Glutamatergic neuron (in vitro differentiated cells): Measurements from ENCODE around the gene GARNL3. TPM values are rescaled to one million over a fixed set of nuclear protein-coding genes. Genes with fewer than 3 reads are reported as not detected.

Experiments
- DNase-seq: peaks from one replicate; pipeline ENCODE4 v3.0.0; 2022
- H3K27ac Mint-ChIP-seq: one replicate; pipeline ENCODE4 v1.8.0; 2020; ENCODE audit warnings: mild to moderate bottlenecking, mixed read lengths, inconsistent platforms; ENCODE audit not compliant: unreplicated experiment
- H3K27me3 Mint-ChIP-seq: one replicate; pipeline ENCODE4 v1.8.0; 2020; ENCODE audit warnings: mild to moderate bottlenecking, moderate library complexity, mixed read lengths, inconsistent platforms; ENCODE audit not compliant: unreplicated experiment
- H3K36me3 Mint-ChIP-seq: one replicate; pipeline ENCODE4 v1.8.0; 2020; ENCODE audit warnings: mild to moderate bottlenecking, mixed read lengths, inconsistent platforms; ENCODE audit not compliant: unreplicated experiment
- H3K4me1 Mint-ChIP-seq: one replicate; pipeline ENCODE4 v1.8.0; 2020; ENCODE audit warnings: mild to moderate bottlenecking, low read depth, mixed read lengths, inconsistent platforms; ENCODE audit not compliant: unreplicated experiment
- H3K4me3 Mint-ChIP-seq: one replicate; pipeline ENCODE4 v1.8.0; 2020; ENCODE audit warnings: mild to moderate bottlenecking, mixed read lengths, inconsistent platforms; ENCODE audit not compliant: unreplicated experiment
- H3K9me3 Mint-ChIP-seq: one replicate; pipeline ENCODE4 v1.8.0; 2020; ENCODE audit warnings: mild to moderate bottlenecking, moderate library complexity, mixed read lengths, inconsistent platforms; ENCODE audit not compliant: unreplicated experiment
- total RNA-seq: library from RNA; stranded (reverse); fragmentation: NEBNext Ultra II Directional; extraction: Animal tissue kit (Norgen Biotek cat#: 25700); gene quantifications from one replicate; pipeline ENCODE4 v1.2.1, GENCODE V29; 2021; ENCODE audit not compliant: unreplicated experiment
- TF ChIP-seq, protein P1 (sequence below): fragments of 200-600 bp; sonication (generic); IDR thresholded peaks from one replicate; pipeline ENCODE4 v1.5.0; 2021; ENCODE audit not compliant: partially characterized antibody, unreplicated experiment

The GARNL3 gene
- total RNA-seq, 1 donor from 2014 or later = 14.7 TPM

GRCh38 chr9:127424676-127424999 is 160.1 kb downstream of the GARNL3 start:
- no peak for DNase-seq
- TF ChIP-seq, protein P1, sequence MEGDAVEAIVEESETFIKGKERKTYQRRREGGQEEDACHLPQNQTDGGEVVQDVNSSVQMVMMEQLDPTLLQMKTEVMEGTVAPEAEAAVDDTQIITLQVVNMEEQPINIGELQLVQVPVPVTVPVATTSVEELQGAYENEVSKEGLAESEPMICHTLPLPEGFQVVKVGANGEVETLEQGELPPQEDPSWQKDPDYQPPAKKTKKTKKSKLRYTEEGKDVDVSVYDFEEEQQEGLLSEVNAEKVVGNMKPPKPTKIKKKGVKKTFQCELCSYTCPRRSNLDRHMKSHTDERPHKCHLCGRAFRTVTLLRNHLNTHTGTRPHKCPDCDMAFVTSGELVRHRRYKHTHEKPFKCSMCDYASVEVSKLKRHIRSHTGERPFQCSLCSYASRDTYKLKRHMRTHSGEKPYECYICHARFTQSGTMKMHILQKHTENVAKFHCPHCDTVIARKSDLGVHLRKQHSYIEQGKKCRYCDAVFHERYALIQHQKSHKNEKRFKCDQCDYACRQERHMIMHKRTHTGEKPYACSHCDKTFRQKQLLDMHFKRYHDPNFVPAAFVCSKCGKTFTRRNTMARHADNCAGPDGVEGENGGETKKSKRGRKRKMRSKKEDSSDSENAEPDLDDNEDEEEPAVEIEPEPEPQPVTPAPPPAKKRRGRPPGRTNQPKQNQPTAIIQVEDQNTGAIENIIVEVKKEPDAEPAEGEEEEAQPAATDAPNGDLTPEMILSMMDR = no peak
- peak overlapping the region; percentile 98 for H3K4me3 Mint-ChIP-seq
- no peaks in the 10 kb centered on the region for H3K36me3 Mint-ChIP-seq
- H3K9me3 Mint-ChIP-seq = peaks cover 6% of the 10 kb centered on the region
- no peaks in the 10 kb centered on the region for H3K27me3 Mint-ChIP-seq
- peaks cover 13% of the 10 kb centered on the region for H3K4me1 Mint-ChIP-seq
- peak overlapping the region; percentile 99 for H3K27ac Mint-ChIP-seq

- peaks cover 13% of the 10 kb centered on the region for H3K4me1 Mint-ChIP-seq
- H3K27me3 Mint-ChIP-seq = no peaks in the 10 kb centered on the region
- no peak overlapping the region for H3K4me3 Mint-ChIP-seq
- H3K36me3 Mint-ChIP-seq = no peaks in the 10 kb centered on the region
- no peak for DNase-seq
- no peak overlapping the region for H3K27ac Mint-ChIP-seq
- TF ChIP-seq, protein P1 = no peak
- H3K9me3 Mint-ChIP-seq = peaks cover 6% of the 10 kb centered on the region
These were observed 162.2 kb downstream of the GARNL3 start for GRCh38 chr9:127426756-127427155.

DNA sequence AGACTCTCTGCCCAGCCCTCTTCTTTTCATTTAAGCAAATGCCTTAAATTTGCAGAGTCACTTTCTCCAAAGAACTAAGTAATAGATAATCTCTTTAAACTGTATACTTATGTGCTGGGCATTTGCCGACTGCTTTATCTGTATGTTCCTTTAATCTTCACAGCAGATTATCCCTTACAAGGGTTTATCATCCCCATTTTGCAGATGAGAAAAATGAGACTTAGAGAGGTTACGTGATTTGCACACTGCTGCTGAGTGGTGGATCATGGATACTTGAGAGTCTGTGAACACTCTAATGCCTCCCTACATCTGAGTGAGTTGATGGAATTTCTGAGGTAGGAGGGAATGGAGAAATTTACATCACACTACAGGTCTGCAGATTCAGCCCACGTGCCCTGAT is 163.8 kb downstream of the GARNL3 start:
- no peak for DNase-seq
- no peaks in the 10 kb centered on the region for H3K27me3 Mint-ChIP-seq
- H3K4me3 Mint-ChIP-seq = no peak overlapping the region
- H3K9me3 Mint-ChIP-seq = peaks cover 6% of the 10 kb centered on the region
- no peak overlapping the region for H3K27ac Mint-ChIP-seq
- peaks cover 10% of the 10 kb centered on the region for H3K4me1 Mint-ChIP-seq
- TF ChIP-seq, protein P1 = no peak
- no peaks in the 10 kb centered on the region for H3K36me3 Mint-ChIP-seq

GRCh38 chr9:127430415-127430814 is 165.8 kb downstream of the GARNL3 start:
- peaks cover 4% of the 10 kb centered on the region for H3K4me1 Mint-ChIP-seq
- no peaks in the 10 kb centered on the region for H3K27me3 Mint-ChIP-seq
- H3K36me3 Mint-ChIP-seq = peaks cover 7% of the 10 kb centered on the region
- TF ChIP-seq, protein P1 = no peak
- H3K4me3 Mint-ChIP-seq = no peak overlapping the region
- H3K27ac Mint-ChIP-seq = no peak overlapping the region
- DNase-seq = no peak
- H3K9me3 Mint-ChIP-seq = no peaks in the 10 kb centered on the region

DNA sequence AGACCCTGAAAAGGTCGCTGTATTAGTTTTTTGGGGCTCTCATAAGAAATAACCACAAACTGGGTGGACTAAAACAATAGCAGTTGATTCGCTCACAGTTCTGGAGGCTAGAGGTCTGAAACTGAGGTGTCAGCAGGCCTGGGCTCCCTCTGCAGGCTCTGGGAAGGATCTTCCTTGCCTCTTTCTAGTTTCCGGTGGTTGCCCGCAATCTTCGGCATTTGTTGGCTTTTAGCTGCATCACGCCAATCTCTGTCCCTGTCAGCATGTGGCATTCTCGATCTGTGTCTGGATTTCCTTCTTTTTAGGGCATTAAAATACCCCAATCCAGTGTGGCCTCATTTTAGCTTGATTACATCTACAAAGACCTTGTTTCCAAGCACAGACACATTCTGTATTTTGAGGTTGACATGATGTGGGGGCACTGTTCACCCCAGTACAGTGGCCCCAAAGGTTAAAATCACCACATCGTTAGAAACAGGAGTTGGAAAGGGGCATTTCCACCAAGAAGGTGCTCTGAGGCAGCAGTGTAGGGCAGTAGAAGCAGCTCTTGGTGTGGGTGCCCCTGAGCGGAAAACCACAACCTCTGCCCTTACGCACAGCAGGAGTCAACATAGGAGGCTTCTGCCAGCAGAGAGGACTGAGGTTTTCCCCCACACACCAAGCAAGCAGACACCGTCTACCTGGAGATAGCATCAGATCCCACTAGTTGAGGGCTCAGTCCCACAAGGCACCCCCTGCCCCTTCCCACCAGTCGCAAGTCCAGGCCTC is 173.1 kb downstream of the GARNL3 start:
- no peak overlapping the region for H3K4me3 Mint-ChIP-seq
- H3K9me3 Mint-ChIP-seq = peaks cover 1% of the 10 kb centered on the region
- no peak overlapping the region for H3K27ac Mint-ChIP-seq
- DNase-seq = no peak
- H3K36me3 Mint-ChIP-seq = peaks cover 15% of the 10 kb centered on the region
- H3K27me3 Mint-ChIP-seq = peaks cover 4% of the 10 kb centered on the region
- TF ChIP-seq, protein P1 = no peak
- no peaks in the 10 kb centered on the region for H3K4me1 Mint-ChIP-seq
